HG02759 (cell line): ENCODE measurements around the gene PRKCA.

Experiments used
- ATAC-seq: cut with Tn5 transposase; IDR thresholded peaks from one replicate; pipeline ENCODE4 v1.9.1; 2021; ENCODE audit warnings: mild to moderate bottlenecking, moderate library complexity; ENCODE audit not compliant: unreplicated experiment

The PRKCA gene

DNA sequence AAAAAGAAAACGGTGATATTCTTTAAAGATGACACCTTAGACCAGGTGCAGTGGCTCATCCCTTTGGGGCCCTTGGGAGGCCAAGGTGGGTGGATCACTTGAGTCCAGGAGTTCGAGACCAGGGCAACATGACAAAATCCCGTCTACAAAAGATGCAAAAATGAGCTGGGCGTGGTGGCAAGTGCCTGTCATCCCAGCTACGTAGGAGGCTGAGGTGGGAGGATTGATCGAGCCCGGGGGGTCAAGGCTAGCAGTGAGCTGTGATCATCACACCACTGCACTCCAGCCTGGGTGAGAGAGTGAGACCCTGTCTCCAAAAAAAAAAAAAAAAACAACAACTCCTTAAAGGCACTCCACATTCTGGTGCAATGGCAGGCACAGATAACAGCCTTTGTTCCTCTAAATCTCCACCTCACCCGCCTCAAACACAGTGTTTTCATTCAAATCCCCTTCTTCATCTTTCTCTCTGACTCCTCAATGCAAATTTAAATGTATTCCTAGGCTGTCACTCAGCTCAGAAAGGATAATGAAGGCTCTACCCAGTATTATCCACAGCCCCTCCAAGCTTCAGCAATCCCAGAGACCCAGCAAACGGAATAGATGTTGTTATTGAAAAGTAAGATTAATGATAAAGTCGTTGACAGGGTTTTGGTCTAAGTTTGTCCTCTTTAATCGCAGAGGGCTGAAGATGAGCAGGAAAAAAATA is 476.3 kb downstream of the PRKCA start:
- ATAC-seq, result no peak

GRCh38 chr17:66779237-66779606 is 476.8 kb downstream of the PRKCA start:
- no peak for ATAC-seq

GRCh38 chr17:66781135-66781534 is 478.7 kb downstream of the PRKCA start:
- ATAC-seq, result no peak

DNA sequence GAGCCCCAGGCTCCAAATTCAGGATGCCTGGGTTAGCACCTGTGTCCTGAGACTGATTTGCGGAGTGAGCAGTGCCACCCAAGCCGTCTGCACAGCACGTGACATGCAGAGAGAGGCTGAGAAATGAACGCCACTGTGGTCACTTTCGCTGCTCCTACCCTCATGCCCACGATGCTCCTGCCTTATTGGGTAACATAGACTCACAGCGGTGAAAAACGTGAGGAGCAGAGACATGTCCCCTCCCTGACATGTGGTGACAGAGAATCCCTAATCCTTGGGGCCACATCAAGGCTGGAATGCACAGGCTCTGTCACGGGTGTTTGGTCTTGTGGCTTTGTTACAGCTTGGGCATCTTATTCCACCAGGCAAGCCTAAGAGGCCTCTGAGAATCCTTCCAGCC is 480.4 kb downstream of the PRKCA start:
- ATAC-seq, result no peak

- ATAC-seq, result no peak
Observed at GRCh38 chr17:66783656-66784381, 481.4 kb downstream of the PRKCA start.

DNA sequence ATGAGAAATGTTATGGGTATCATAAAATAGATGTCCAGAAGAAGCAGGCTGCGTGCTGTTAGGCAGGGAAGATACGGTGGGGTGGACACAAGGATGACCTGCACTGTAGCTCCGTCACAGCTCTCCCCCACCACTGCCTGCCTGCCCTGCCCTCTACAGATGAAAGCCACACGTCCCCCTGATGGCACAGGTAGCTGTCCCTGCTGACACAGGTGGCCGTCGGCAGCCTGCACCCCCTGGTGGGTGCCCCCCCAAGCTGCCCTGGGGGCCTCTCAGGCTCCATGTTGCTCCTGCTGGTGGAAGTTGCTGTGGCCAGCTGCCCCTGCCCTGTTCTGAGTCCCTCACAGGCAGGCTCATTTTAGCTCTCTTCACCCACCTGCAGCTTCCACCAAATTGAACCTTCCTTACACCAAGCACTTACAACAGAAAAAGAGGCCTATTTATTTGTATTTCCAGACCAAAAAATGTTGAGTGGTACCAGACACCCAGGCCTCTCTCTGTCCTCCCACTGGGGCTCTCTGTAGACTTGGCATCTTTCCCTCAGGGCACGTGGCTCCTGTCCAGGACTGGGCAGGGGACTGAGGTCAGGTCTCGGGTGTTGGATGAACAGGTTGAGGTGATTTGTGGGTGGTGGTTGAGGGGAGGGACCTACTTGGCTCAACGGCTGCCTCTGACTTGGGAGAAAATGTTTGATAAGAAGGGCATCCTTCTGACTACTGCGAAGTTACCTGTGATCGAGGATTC is 482.4 kb downstream of the PRKCA start:
- ATAC-seq, result no peak

GRCh38 chr17:66786107-66786506 is 483.7 kb downstream of the PRKCA start:
- ATAC-seq, result no peak

GRCh38 chr17:66787914-66788313 is 485.5 kb downstream of the PRKCA start:
- ATAC-seq, result no peak

GRCh38 chr17:66789093-66789492 is 486.7 kb downstream of the PRKCA start:
- ATAC-seq, result no peak

DNA sequence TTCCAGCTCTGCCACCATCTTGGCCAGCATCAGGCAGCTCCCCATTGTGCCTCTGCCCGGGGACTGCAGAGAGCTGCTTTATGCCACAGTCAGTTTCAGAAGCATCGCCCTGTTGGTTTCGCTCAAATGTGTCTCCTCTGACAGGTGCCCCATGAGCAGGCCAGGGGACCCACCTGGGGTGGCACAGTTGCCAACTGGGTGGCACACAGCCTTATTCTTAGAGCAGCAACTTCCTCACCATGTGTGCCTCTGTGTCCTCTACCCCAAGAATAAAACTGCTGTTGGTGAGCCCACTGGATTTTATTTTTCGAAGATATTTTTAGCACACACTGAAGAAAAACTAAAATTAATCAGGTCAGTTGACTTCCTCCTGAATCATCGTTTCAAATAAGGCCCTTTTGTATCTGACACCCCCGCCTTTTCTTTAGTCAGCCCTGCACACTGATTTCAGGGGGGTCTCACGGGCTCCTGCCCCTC is 487.6 kb downstream of the PRKCA start:
- no peak for ATAC-seq

GRCh38 chr17:66790501-66791061 is 488.2 kb downstream of the PRKCA start:
- no peak for ATAC-seq

GRCh38 chr17:66791347-66791746 is 488.9 kb downstream of the PRKCA start:
- ATAC-seq, result no peak

DNA sequence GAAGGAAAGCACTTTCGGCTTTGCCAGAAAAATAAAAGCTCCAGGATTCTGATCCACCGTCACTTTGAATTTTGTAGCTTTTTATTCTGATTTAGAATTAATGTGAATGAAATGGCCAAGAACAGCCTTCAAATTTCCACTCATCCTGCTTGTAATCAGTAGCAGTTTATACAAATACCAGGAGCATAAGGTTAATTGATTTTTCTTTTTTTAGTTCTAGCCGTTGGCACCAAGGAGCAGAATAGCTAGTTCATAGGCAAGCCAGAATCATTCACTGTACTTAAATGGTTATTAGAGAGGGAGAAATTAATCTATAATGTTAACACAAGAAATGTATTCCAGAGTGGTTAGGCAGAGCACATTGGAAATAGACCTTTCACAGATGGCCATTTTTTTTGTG is 491.4 kb downstream of the PRKCA start:
- no peak for ATAC-seq

- ATAC-seq, result no peak
Observed at GRCh38 chr17:66795486-66795885, 493.1 kb downstream of the PRKCA start.

- ATAC-seq, result no peak
Observed at GRCh38 chr17:66799849-66800537, 497.6 kb downstream of the PRKCA start.

- ATAC-seq, result no peak
Observed at GRCh38 chr17:66803474-66803951, 501.1 kb downstream of the PRKCA start.

- no peak for ATAC-seq
Observed at GRCh38 chr17:66805567-66805966, 503.2 kb downstream of the PRKCA start.

GRCh38 chr17:66807182-66807581 is 504.8 kb downstream of the PRKCA start:
- ATAC-seq, result no peak

DNA sequence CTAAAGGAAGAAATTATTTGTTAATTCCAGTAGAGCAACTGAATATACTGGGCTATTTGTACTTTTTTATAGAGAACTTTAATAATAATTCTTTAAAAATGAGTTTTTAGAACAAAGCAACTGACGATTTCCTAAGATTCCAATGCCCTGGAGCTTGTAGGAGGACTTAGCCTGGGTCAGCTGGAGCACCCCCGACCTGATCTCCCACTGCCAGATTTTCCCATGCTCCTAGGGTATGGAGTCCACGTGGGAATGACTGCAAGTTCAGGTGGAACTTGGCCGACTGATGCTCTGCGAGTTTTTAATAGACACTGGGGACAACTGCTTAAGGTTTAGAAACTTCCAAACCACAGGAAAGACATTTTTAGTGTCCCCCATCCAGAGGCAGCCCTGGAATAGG is 507.0 kb downstream of the PRKCA start:
- no peak for ATAC-seq

DNA sequence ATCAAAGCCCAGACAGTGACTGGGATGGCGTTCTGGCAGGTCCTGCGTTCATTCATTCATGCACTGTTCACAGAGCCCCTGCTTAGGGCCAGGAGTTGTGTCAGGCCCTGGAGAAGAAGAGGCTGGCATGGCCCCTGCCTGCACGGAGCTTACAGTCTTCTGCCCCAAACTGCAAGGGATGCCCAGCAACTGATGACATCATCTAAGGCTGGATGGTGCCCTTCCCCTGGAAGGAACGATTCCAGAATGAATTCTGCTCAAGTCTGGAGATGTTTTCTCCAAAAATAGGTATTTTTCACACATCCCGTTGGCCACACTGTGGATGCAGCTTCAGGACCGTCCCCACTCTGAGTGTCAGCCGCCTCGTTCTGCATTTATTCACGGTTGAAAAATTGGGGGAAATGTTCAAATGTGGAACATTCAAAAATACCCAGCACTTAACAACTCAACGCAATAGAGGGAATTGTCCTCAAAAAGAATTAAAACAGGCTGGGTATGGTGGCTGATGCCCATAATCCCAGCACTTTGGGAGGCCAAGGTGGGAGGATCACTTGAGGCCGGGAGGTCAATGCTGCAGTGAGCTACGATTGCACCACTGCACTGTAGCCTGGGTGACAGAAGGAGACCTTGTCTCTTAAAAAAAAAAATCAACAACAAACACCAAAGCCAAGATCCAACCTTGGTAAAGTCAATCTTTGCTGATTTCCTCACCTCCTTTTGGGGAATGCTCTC is 508.7 kb downstream of the PRKCA start:
- no peak for ATAC-seq
